GM19455 (cell line): ENCODE measurements around the gene WDR18.
A peak's percentile ranks its signal among the peaks of the same experiment; 100 is the strongest.
"Not testable (repeated sequence)": the region's sequence is repeated elsewhere in the genome, so short reads cannot be mapped to it uniquely, and the experiment has no call there.

ENCODE experiments used
- ATAC-seq: cut with Tn5 transposase; IDR thresholded peaks from one replicate; pipeline ENCODE4 v1.9.1; 2021; ENCODE audit not compliant: unreplicated experiment

Gene WDR18

DNA sequence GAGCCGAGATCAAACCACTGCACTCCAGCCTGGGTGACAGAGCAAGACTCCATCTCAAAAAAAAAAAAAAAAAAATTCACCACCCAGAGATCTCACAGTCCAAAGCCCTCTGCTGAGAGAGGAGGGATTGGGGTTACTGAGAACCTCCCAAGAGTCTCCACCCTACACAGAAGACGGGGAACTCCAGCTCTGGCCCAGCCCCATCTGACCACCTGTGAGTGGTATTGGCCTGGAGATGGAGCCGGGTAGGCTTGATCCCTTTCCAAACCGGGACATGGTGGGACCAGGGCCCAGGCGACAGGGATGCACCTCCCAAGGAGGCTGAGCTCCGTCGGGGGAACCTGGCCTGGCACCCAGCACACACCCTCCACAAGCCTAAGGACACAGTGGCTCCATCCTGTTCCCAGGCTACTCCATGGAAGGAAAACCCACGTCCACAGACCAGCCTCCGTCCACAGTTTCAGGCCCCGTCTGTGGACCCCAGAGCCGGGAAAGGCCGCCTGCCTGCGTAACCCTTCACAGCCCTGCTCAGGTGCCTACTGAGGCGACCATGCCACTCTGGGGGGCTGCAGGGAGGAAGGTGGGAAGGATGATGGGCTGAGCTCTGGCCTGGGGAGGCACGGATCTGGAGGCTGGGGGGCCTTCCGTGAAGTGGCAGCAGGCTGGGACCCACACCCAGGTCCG, 34.9 kb downstream of the WDR18 start:
- ATAC-seq, result no peak

DNA sequence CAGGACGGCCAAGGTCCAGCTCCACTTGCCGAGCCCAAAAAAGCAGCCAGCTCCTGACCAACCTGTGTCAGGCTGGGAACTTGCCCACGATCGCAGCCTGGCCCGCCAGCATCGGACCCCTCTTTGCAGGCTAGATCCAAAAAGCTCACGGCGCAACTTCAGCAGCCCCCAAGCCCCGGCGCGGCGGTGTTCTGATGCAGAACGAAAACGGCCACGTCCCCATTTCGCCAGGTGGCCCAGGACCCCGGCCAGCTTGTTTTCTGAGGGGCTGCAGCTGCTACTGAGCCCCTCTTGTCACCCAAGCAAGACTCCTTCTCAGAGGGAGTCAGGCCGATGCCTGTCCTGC, 35.4 kb downstream of the WDR18 start:
- no peak for ATAC-seq

DNA sequence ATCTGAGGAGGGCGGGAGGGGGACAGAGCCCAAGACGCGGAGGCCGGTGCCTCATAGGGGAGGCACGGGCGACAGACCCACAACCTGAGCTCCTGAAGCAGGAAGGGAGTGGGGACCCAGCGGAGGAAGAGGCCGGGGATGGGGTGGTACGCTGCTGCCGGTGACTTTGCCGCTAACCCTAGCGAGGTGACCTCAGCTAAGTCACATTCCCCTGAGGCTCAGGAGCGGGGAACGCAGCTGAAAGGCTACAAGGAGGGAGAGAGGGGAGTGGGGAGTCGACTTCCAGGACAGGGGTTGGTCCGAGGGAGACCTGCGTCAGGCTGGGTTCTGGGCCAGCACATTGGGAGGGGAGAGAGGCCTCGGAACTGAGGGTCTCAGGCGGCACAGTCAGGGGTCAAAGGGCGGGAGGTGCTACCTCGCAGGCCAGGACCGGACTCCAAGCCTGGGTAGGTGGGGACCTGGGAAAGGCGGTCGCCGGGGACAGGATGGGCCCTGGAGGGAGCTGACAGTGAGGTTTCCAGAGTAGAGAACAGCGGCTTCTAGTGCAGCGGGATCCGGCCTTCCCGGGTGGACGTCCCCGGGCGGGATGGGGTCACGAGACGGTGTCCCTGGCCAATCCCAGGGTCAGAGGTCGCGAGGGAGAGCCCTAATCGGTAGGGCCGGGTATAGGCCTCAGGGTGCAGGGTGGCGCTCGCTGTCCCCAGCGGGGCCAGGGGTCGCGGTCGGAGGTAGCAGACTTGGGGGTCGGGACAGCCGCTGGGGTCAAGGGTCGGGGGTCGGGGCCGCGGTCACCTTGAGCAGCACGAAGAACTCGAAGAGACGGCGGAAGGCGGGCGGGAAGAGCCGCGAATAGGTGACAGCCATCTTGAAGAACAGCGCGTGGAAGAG, 36.1 kb downstream of the WDR18 start:
- ATAC-seq, result no peak

DNA sequence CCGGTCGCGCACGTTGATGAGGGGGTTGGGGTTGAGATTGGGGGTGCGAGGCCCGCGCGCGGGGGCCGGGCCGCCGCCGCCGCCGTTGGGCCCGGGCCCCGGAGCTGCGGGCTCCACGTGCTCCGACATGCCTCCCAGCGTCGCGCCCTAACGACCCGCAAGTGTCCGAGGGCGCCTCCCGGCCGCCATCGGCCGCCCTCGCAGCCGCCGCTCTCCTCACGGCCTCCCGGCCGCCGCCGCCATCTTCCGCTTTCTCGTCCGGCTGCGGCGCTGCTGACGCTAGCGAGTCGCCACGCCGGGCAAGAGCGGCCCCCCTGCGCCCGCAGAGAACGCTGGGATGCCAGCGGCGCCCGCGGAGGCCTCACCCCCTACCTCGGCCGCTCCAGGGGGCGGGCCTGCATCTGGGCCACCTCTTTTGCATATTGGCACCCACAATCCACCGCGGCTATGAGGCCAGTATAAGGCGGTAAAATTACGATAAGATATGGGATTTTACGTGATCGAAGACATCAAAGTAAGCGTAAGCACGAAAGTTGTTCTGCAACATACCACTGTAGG, 36.8 kb downstream of the WDR18 start, which contains the start of gene TMEM259:
Gene TMEM259, minus strand, starts transcription at position 256 of the 558 bp plus-strand sequence. Its CDS starts 127 bp downstream, at position 129.
- peak; percentile 67 for ATAC-seq

DNA sequence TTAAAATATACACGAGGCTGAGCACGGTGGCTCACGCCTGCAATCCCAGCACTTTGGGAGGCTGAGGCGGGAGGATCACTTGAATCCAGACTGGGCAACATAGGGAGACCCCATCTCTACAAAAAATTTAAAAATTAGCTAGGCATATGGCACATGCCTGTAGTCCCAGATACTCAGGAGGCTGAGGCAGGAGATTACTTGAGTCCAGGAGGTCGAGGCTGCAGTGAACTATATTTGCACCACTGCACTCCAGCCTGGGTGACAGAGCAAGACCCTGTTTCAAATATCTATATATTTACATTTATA, 39.7 kb downstream of the WDR18 start:
- ATAC-seq, result not testable (repeated sequence)

DNA sequence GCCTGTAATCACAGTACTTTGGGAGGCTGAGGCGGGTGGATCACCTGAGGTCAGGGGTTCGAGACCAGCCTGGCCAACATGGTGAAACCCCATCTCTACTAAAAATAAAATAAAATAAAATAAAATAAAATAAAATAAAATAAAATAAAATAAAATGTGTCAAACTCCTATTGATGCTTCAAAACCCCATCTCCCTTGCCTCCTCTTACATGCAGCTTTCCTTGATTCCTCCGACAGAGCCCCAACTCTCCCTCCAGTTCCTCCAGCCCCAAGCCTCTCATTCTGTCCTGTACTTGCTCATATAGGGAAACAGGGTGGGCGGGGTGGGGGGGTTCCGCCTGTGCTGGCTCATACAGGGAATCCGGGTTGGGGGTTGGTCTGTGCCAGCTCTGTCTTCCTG, 40.9 kb downstream of the WDR18 start:
- ATAC-seq, result not testable (repeated sequence)

DNA sequence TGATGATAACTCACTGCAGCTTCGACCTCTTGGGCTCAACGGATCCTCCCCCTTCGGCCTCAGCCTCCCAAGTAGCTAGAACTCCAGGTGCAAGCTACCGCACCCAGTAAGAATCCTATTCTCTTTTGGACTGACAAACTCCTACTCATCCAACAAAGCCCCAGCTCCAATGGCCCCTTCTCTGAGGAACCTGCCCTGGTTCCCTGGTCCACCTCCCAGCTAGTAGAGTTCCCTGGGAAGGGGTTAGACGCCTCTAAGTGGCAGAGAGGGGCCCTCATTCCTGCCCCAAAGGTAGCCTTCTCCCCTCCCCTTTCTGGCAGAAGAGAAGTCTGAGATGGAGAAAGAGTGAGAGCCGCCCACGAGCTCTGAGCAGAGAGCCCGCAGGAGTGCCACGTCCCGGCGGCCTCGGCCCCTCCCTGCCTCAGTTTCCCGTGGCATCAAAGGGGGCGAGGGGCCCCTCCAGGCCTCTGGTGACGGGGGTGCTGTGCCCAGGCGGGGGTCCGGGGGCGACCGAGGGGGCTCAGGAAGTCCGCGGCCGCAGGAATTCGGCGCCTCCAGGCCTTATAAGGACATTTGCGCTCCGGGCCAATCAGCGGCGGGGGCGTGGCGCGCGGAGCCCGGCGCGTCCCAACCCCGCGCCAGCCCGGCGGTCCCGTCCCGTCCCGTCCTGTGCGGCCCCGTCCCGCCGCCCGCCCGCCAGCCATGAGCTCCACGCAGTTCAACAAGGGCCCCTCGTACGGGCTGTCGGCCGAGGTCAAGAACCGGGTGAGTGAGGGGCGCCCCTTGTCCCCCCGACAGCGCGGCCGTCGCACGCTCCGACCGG, 42.0 kb downstream of the WDR18 start, which contains the start of gene CNN2:
Gene CNN2, plus strand, starts transcription at position 649 of the 823 bp plus-strand sequence. Its CDS starts 54 bp downstream, at position 703.
- ATAC-seq, result no peak

DNA sequence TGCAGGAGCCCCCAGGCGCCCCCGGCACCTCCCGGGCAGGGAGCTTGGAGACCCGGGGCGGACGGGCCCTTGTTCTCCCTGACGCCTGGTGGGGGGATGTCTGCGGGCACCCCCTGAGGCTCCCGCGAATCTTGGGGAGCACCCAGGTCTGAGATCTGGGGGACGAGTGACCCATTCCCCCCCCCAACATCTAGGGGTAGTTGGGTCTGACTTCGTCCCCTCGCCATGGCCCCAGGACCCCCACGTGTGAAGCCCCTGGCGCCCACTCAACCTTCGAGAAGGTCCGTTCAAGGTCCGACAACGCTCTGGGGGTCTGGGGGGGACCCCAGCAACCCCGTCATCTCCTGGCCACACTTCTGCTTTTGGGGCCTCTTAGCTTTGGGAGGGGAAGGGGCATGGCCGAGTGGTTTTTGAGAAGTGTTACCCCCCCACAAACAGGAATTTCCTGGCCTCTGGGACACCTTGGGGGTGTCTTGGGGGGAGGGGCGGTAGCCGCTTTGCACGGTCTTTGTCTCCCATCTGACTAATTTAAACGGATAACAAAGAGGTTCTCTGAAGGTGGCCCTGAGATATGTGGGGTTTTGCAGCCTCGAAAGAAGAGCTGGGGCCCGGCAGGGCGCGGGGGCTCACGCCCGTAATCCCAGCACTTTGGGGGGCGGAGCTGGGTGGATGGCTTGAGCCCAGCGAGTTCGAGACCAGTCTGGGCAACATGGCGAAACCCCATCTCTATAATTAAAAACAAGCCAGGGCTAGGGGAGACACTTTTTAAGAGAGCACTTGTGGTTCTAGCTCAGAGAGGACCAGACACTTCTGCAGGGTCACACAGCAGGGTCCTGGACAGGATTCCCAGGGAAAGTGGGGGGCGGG, 42.9 kb downstream of the WDR18 start:
- ATAC-seq, result no peak

DNA sequence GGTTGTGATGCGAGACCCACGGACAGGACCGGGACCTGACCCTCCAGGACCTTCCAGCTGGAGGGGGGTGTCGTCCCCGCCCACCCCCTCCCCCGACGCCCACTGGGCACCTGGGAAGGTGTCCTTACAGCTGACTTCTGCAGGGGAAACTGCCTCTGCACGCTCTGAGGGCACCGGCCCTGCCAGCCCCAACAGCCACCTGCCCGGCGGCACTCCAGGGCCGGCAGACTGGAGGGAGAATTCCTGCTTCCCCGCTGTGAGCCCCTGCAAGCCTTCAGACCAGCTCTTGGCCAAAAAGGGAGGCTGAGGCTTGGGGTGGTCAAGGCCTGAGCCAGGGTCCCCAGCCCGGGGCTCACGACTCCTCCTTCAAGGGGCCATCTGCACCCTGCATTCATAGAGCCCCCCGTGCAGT, 43.5 kb downstream of the WDR18 start:
- no peak for ATAC-seq

DNA sequence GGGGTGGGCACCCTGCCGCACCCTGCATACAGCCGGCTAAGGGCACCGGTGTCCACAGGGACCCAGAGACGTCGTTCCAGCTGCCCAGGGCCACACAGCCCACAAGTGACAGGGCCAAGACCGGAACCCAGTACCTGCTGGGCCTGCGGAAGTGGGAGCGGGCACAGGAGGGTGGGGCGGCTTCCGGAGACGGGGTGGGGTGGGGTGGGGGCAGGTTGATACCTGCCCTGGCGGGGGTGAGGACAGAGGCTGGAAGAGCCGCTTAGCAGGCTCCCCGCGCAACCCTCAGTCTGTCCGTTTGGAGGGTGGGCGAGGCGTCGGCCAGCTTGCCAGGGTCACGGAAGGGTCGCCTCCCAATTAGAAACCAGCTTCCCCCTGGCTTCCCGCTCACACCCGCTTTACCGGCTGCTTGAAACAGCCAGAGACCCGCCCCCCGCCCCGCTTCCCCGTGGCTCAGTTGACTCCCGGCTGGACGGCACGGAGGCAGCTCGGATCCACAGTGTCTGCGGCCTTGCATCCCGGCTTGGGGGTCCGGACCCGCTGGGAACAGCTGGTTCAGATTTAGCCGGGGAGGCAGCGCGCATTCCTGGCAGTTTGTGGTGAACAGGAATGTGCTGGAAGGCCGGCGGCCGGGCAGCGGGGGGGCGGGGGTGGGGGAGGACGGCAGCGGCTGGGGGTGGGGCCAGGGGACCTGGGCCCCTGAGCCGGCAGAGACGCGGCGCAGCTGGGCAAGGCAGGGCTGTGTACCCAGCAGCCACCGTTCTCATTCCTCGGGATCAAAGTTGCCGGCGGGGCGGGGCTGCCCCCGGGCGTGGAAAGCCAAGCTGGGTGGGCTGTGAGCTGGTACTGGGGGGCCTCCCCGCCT, 44.1 kb downstream of the WDR18 start:
- ATAC-seq, result no peak

DNA sequence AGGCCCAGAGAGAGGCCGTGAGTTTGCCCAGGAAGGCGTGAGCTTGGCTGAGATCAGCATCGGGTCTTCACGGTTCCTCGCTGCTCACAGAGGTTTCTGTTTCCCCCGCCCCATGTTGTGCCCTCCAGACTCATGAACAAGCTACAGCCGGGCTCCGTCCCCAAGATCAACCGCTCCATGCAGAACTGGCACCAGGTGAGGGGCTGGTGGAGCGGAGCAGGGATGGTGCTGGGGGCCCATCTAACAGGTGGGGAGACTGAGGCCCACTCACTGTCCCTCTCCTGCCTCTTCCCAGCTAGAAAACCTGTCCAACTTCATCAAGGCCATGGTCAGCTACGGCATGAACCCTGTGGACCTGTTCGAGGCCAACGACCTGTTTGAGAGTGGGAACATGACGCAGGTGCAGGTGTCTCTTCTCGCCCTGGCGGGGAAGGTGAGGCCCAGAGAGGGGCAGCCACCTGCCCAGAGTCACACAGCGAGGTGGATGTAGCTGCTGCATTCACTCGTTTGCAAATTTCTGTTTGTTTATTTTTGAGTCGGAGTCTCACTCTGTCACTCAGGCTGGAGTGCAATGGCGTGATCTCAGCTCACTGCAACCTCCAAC, 48.2 kb downstream of the WDR18 start:
- no peak for ATAC-seq

DNA sequence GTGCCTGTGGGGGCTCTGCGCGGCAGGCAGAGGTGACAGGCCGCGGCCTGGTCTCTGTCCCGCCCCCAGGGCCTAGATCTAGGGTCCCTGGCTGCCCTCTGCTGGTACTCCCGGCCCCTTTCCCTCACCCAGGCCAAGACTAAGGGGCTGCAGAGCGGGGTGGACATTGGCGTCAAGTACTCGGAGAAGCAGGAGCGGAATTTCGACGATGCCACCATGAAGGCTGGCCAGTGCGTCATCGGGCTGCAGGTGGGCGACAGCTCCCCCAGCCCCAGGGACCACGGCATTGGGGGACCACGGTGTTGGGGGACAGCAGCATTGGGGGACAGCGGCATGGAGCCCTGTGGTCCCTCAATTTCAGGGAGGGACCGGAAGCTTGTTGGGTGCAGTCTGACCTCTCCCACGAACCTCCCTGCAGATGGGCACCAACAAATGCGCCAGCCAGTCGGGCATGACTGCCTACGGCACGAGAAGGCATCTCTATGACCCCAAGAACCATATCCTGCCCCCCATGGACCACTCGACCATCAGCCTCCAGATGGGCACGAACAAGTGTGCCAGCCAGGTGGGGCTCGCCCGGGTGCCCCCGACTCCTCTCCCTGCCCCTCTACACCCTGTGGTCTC, 52.0 kb downstream of the WDR18 start:
- ATAC-seq, result no peak

DNA sequence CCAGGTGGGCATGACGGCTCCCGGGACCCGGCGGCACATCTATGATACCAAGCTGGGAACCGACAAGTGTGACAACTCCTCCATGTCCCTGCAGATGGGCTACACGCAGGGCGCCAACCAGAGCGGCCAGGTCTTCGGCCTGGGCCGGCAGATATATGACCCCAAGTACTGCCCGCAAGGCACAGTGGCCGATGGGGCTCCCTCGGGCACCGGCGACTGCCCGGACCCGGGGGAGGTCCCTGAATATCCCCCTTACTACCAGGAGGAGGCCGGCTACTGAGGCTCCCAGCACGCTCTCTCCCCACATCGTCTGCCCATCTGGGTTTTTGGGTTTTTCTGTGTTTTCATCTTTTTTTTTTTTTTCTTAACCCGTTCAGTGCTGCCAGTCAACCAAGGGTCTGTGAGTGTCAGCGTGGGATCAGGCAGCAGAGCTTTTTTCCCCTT, 53.5 kb downstream of the WDR18 start:
- no peak for ATAC-seq

DNA sequence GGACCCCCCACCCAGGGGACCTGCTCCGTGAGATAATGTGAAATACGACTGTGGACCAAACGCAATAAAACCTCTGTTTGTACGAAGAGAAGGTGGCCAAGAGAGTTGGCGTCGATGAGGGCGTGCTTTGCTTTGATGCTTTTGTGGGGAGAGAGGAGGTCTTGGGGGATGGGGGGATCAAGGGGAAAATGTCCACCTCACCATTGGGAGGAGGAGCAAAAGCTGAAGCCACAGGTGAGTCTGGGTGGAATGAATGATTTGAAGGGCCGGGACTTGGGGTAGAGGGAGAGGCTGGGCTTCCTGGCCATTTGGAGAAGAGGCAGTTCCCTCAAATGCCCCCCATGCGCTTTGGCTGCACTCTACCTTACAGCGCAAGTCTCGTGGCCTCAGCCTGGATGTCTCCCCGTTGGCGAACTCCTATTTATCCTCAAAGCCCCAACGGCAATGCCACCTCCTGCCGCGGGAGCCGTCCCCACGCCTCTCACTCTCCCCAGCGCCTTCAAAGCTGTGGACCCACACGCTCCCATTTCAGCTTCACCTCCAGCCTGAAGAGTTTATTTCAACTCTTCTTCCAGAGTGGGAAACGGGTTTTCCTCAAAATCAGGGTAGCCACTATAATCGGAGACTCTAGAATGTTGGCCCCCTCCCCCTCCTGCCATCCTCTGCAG, 55.0 kb downstream of the WDR18 start:
- ATAC-seq, result no peak

DNA sequence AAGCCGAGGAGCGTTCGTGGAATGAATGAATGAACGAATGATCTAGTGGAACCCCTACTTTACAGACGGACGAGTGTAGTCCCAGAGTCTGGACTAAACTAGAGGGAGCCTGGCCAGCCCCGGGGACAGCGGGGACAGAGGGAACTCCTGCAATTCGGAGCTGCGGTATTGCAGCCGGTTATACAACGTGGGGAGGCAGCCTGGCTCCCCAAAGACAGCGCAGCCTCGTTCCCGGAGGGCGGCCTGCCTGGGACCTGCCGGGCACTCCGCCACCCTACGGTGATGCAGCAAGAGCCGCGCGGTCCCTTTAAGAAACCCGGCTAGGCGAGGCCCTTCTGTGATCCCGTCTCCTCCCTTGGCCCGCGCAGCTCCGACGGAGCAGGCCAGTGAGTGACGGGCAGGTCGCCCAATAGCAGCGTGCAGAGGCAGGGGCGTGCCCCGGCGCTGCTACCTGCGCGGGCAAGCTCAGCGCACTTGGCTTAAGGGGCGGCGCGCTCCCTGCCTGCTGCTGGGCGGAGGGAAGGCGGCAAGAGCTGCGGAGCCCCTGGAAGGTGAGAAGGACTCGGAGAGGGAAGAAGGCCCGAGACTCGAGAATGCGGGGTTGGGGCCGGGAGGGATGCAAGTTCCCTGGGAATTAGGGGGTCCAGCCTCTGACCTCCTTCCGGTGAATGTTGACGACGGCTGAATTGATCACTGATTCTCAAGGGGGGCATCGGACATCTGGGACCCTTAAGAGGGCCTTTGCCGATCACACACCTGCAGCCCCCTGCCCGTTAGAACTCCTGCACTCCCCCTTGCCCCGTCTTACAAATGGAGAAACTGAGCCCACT, 55.7 kb downstream of the WDR18 start, which contains the start of gene ABCA7:
Gene ABCA7, plus strand, starts transcription at position 462 of the 830 bp plus-strand sequence. CDS start 1,255 bp downstream, outside the sequence.
- peak; percentile 70 for ATAC-seq

DNA sequence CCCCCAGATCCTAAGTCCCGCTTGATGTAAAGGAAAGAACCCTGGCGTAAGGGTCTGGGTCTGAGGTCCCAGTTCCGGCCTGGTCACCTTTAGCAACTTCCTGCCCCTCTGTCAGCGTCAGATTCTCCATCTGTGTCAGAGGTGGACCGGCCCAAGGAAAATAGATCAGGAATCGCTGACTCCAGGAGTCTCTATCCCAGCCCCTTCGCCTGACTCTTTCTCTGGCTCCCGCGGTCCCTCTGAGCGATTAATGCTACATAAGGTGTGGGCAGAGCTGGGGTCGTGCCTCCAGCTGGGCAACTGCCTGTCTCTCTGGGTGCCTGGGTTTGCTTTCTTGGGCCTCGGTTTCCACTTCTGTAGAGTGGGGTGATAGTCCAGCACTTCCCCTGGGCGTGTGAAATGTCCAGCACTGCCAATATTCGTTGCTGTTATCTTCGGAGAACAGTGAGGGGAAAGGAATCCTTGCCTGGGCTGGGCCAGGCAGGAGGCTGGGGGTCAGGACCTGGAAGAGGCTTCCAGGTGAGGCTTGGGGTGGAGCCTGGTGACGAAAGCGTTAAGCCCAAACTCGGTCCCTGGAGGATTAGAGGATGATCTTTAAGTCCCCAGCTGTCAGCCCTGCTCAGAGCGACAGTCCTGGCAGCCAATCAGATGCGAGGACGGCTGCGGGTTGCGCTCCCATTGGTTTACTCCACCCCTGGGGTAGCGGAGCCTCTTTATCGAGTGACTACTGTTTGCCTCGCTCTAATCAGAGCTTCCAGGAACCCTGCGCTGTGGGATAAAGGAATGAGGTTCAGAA, 56.5 kb downstream of the WDR18 start:
- ATAC-seq, result no peak
